A549 treated with dexamethasone at 1 μM for 4 hours (cell line): ENCODE results near the gene FAM72D. TPM values are rescaled to one million over a fixed set of nuclear protein-coding genes. Genes with fewer than 3 reads are reported as not detected.

Experiments used
- total RNA-seq: library from RNA; stranded (reverse); fragments of 200-300 nt; extraction: Qiagen RNA extraction; gene quantifications from 5 replicates; pipeline ENCODE4 v1.2.3, GENCODE V29; 2022

Gene FAM72D
- total RNA-seq: 5.1 to 6.7 TPM (median 5.8 TPM) in 5 replicates

DNA sequence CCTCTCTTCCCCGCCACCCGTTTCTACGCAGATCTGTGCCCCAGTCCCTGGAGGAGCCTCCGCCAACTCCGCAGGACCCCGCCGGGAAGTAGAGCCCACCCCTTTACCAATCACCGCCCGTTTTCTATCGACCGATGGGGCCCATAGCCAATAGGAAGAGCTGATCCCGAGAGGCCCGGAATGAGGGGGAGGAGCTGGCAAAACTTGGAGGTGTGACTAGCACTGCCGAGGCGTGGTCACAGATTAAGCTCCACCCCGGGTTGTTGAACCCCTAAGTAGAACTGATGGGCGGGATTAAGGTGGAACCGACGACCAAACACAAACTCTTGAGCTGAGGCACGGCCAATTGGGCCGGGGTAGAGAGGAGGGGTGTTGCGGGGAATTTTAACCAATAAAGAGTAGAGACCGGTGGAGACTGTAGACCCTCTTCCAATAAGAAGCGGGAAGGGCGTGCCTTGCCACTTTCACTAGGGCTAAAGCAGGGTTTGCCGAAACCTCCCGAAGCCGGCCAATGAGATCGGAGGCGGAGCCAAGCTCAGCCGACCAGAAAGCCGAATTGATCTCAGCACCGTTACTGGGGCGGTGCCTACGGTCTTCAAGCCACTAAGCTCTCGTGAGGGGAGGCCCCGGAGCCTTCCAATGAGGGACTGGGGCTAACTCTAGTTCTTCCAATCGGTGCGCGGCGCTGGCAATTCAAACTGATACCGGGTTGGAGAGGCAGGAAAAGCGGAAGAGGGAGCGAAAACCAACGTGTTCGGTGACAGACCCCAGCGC is at the start of gene FAM72D, which contains the start of gene SRGAP2B:
FAM72D (plus strand) TSS at position 691 of the 774 bp plus-strand sequence. CDS start 874 bp downstream, outside the sequence.
SRGAP2B (minus strand) TSS at position 45 of the 774 bp plus-strand sequence. CDS start 2,427 bp downstream, outside the sequence.

Other genes starting within 250 kb of the FAM72D start
- 13.3 to 23.2 TPM (median 19.9 TPM) in 5 replicates for gene SRGAP2B, start 646 bp upstream of the FAM72D start, total RNA-seq
- gene PPIAL4D, start 146.2 kb downstream of the FAM72D start, total RNA-seq: not detected in 5 replicates